ENCODE data around the gene SLCO2A1. TPM values are rescaled to one million over a fixed set of nuclear protein-coding genes. Genes with fewer than 3 reads are reported as not detected.

SLCO2A1 gene
- total and polyA plus RNA-seq, 2 experiments from 2014 or later = 0.31 to 1.0 TPM

GRCh38 chr3:133956353-133956752 is 73.4 kb downstream of the SLCO2A1 start:
- Histone ChIP-seq H4K20me1 (replicated peaks; ENCODE audit: insufficient read depth) (no peaks in the 10 kb centered on the region), H2AFZ (no peak overlapping the region), H3K36me3 (ENCODE audit: insufficient read depth) (no peaks in the 10 kb centered on the region), H3K9me2 (ENCODE audit: insufficient read depth) (0 out of 2 replicates have a peak, but pooled peaks cover 2% of the 10 kb centered on the region), H3K4me2 (no peak overlapping the region), H3K27me3 (ENCODE audit: insufficient read depth) (no peaks in the 10 kb centered on the region), H3K79me2 (replicated peaks; ENCODE audit: insufficient read depth) (no peaks in the 10 kb centered on the region), H3K27ac (ENCODE audit: low read depth) (no peak overlapping the region), H3K4me3 (no peak overlapping the region), H3K4me1 (ENCODE audit: insufficient read depth) (no peaks in the 10 kb centered on the region), H3F3A (replicated peaks; ENCODE audit: low read depth) (no peaks in the 10 kb centered on the region)
- no peak for TF ChIP-seq NANOG (IDR thresholded peaks at IDR 0.05; ENCODE audit: borderline replicate concordance)
- no peak for TF ChIP-seq ZNF114 (CRISPR knock-in tag; IDR thresholded peaks at IDR 0.05)
- TF ChIP-seq EZH2 (IDR thresholded peaks at IDR 0.05; ENCODE audit: low read depth, unreplicated experiment) = no peak
- TF ChIP-seq ZNF462 (CRISPR knock-in tag; IDR thresholded peaks at IDR 0.05) = no peak
- TF ChIP-seq JUNB (IDR thresholded peaks at IDR 0.05; ENCODE audit: unreplicated experiment) = no peak
- no peak for TF ChIP-seq POLR2AphosphoS5 (IDR thresholded peaks at IDR 0.05; ENCODE audit: low read depth)
- TF ChIP-seq CTCF (conservative IDR thresholded peaks at IDR 0.05; ENCODE audit: low read depth in 2 of 2) = no peak
- no peak overlapping the region for H3K27ac Mint-ChIP-seq
- ATAC-seq (no peak), DNase-seq (ENCODE audit: low spot score) (no peak)
- peaks cover 8% of the 10 kb centered on the region for H3K27me3 Mint-ChIP-seq (ENCODE audit: insufficient read depth, low read depth, poor library complexity)
- peaks cover 2% of the 10 kb centered on the region; the same call in 1 of the 3 replicates for H3K9me3 Mint-ChIP-seq
- no peak overlapping the region for H3K4me3 Mint-ChIP-seq
- no peaks in the 10 kb centered on the region for H3K36me3 Mint-ChIP-seq (ENCODE audit: low read depth)
- H3K4me1 Mint-ChIP-seq = no peaks in the 10 kb centered on the region

All from GM23338 (cell line).